ENCODE measurements around the gene COL6A3.

COL6A3 gene

DNA sequence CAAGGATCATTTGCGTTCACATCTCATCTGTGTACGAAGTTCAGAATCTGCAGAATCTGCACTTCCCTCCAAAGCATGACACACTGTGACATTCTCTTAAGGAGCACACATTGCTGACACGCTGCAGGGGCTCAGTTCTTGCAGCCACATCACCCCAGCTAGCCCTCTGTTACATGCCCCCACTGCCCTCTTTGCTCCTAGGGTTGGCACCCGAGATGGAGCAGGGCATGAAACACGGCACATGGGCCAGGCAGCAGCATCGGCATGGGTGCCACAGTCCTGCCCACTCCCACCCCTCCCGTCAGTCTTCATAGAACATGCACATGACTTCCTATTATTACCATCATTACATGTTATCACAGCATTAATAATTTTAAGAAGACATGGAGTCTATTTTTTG is 76.4 kb downstream of the COL6A3 start:
- DNase-seq, result no peak

GRCh38 chr2:237336131-237336530 is 77.8 kb downstream of the COL6A3 start:
- no peak for DNase-seq

DNA sequence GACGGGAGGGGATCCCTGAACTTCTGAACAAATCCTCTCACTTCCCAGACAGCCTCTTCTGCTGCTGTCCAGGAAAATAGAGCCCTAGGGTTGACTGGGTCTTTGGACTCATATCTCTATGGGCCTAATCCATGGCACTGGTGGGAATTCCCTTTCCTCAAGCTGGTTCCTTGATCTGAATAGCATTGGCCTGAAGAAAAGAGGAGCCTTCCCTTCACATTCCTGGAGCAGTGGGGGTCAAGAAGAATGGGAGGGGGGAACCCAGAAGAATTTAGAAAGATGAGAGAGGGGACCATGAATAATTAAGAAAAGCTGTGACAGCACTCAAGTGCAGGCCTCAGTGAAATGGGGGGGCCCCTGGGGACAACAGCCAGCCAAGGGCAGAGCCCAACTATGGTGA is 80.2 kb downstream of the COL6A3 start:
- no peak for DNase-seq

DNA sequence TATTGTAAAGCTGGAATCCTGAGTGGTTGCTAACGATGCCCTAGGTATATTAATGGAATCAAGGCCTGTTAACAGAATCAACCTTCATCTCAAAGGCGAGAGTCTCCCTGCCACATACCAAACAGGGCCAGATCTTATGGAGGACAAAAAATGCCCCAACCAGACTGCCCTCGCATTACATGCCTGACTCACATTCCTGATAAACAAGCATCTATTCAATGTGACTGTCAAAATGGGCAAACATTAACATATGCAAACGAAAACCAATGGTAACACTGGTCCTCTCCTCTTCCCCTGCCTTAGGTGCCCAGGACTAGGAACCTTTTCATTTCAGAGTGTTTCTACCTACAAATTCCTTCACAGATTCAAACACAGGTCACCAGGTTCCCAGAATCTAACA is 83.4 kb downstream of the COL6A3 start:
- no peak for DNase-seq

DNA sequence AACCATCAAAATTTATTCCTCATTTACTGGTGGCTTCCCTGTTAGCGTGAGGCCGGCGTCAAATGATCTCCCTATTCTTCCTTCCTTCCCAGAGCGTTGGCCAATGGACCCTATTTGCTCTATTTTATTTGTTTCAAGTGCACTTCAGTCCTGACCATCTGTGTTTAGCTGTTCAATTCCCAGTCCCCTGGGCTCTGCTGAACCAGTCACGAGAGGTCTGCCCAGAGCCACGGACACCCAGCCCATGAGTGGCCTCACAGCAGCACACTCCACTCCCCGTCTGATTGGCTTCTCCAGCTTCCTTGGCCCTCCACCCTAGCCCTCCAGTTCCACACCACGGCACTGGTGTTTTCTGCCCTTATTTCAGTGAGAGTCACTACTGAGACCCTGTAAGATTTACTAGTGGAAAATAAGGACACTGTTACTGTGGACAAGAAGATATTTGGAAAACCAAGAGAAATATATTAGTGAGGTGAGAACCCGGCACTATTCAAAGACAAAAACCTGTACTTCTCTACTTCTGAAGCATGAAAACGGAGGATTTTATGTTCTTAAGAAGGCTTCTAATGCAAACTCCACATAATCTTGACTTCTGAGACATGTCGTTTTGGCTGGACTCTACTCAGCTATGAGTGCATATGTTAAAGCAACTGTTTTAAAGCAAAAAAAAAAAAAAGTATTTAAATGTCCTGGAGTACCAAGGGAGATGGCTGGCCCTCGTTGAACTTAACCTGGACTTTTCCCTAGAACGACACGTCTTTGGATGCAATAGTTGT is 86.6 kb downstream of the COL6A3 start:
- no peak for DNase-seq

GRCh38 chr2:237326266-237327171 is 87.4 kb downstream of the COL6A3 start:
- no peak for DNase-seq

GRCh38 chr2:237324837-237325236 is 89.1 kb downstream of the COL6A3 start:
- no peak for DNase-seq

GRCh38 chr2:237324405-237324831 is 89.5 kb downstream of the COL6A3 start:
- DNase-seq, result no peak

- no peak for DNase-seq
Observed at GRCh38 chr2:237323656-237324055, 90.3 kb downstream of the COL6A3 start.

GRCh38 chr2:237322564-237322963 is 91.4 kb downstream of the COL6A3 start:
- DNase-seq, result no peak

GRCh38 chr2:237321746-237322145 is 92.2 kb downstream of the COL6A3 start:
- no peak for DNase-seq

DNA sequence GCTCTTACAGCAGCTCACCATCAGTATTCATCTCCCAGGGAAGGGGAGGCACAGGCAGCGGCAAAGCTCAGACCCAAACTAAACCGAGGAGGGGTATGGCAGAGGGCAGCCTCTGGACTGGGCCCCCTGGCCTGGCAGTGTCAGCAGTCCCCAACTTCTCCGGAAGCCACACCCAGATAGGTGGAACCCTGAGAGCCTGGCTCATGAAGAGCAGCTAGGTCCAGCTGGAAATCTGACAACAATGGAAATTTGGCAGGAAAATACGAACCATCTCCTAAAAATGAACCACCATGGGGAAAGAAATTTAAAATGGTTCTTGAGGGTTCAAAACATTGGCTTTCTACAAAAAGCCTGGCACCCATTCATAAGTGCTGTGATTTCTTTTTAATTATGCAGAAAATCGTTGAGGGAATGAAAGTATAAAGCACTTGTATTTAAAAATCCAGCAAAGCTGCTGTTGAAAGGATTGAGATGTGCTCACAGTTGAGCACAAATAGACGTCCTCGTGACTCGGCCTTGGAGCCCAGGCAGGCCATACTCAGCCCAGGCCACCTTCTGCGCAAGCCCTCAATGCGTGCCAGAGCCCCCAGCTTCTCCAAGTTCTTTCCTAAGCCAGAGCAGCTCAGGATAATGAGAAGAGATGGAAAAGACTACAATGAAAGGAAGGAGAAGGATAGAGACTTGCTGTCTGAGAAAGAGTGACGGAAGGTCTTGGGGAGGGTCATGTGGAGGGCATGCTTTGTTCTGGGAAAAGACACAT is 93.0 kb downstream of the COL6A3 start:
- DNase-seq, result no peak

- no peak for DNase-seq
Observed at GRCh38 chr2:237319887-237320286, 94.1 kb downstream of the COL6A3 start.

GRCh38 chr2:237319086-237319820 is 94.7 kb downstream of the COL6A3 start:
- DNase-seq, result no peak

GRCh38 chr2:237316339-237316738 is 97.6 kb downstream of the COL6A3 start:
- no peak for DNase-seq

GRCh38 chr2:237315829-237316225 is 98.1 kb downstream of the COL6A3 start:
- DNase-seq, result no peak

GRCh38 chr2:237315170-237315828 is 98.7 kb downstream of the COL6A3 start:
- no peak for DNase-seq

- DNase-seq, result no peak
Observed at GRCh38 chr2:237314681-237315080, 99.3 kb downstream of the COL6A3 start.

DNA sequence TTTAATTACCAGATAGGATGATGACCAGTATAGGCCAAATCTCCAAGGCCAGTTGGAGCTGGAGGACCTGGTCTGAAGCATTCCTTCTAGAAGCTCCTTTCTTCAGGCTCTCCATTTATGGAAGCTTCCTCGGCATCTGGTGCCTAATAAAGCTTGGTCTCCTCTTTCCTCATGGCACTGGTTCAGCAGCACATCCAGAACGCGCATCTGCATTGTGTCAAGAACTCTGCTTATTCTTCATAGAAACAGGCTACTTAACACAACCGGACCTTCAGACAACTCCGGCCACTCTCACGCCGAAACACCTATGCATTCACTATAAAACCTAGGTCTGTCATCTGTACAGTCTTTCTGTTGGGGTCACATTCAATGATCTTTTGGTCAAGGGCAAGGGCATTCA is 99.8 kb downstream of the COL6A3 start:
- DNase-seq, result no peak

DNA sequence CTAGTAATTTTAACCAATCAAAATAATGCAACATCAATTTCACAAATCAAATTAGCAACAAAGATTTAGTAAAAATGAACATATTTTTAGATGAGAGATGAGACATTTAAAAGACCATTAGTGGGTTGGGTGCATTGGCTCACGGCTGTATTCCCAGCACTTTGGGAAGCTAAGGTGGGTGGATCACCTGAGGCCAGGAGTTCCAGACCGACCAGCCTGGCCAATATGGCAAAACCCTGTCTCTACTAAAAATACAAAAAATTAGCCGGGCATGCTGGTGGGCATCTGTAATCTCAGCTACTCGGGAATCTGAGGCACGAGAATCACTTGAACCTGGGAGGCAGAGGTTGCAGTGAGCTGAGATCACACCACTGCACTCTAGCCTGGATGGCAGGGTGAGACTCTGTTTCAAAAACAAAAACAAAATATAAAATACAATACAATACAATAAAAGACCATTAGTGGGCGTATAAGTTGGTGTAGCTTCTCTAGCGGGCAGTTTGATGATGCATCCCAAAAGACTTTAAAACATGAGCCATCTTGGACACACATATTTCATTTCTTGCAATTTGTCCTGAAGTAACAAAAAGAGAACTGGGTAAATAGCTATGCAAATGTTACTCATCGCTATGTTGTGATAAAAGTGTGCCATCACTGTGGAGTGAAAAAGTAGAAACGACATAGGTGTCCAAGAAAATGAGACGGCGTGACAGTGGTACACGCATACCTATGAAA is 101.8 kb downstream of the COL6A3 start:
- no peak for DNase-seq

DNA sequence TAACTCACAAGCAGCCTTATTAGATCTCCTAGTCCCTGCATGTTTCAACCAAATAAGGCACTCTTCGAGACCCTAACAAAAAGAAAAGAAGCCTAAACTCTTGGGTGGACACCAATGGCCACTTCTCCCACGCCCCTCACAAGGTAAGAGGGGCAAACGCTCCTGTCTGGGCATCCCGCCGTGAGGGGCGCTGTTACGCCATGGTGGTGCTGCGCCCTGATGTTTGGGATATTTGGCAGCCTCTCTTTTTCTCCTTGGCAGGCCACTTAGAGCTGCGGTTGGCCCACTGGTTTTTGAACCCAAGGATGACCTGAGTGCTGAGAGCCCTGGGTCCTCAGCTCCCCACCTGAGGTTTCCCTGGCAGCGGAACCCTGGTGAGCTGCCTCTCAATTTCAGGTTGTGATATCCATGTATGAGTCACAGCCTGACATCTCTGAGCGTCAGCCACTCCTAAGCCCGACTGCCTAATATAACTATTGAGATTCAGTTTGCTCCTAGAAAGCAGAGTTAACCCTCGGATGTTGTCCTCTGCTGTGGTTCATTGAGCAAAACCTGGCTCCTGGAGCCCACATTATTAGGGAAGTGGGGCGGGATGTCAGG is 103.3 kb downstream of the COL6A3 start:
- DNase-seq, result no peak

All from CD4-positive, alpha-beta T cell treated with Interleukin-6 for 4 hours (primary cell).